AG09319 (cell line): ENCODE results near the gene PRKD1.

Source experiments
- DNase-seq: peaks from one replicate; pipeline ENCODE4 v3.0.0-alpha.2; 2010; ENCODE audit warnings: low read depth; ENCODE audit errors: extremely low read depth
- CTCF ChIP-seq: IDR thresholded peaks from 2 replicates; pipeline ENCODE4 v1.5.1; 2011; ENCODE audit warnings: low read depth, mild to moderate bottlenecking, inconsistent platforms, low read length, moderate library complexity

PRKD1 gene

GRCh38 chr14:29755311-29756018 lies 172.2 kb downstream of the PRKD1 start:
- TF ChIP-seq CTCF, result no peak
- DNase-seq, result no peak

GRCh38 chr14:29754134-29754533 lies 173.5 kb downstream of the PRKD1 start:
- DNase-seq, result no peak
- no peak for TF ChIP-seq CTCF

GRCh38 chr14:29752221-29752923 lies 175.3 kb downstream of the PRKD1 start:
- TF ChIP-seq CTCF, result no peak
- DNase-seq, result no peak

- TF ChIP-seq CTCF, result no peak
- no peak for DNase-seq
Measured at GRCh38 chr14:29749829-29750228, 177.8 kb downstream of the PRKD1 start.

- TF ChIP-seq CTCF, result no peak; the same call in 1 of the 2 replicates
- no peak for DNase-seq
Measured at GRCh38 chr14:29749327-29749726, 178.3 kb downstream of the PRKD1 start.

- no peak for TF ChIP-seq CTCF
- DNase-seq, result no peak
Measured at GRCh38 chr14:29745863-29746262, 181.8 kb downstream of the PRKD1 start.

GRCh38 chr14:29743531-29743930 lies 184.1 kb downstream of the PRKD1 start:
- no peak for DNase-seq

More at GRCh38 chr14:29743531-29743930, 184.1 kb downstream of the PRKD1 start:
- TF ChIP-seq CTCF, result no peak
